Lower leg skin (tissue), 3 donors: Measurements from ENCODE around the gene SRRM4.

Experiments used
- CTCF ChIP-seq, 3 donors: fragments of 450-650 bp; IDR thresholded peaks; one replicate each; pipeline ENCODE4 v1.5.1; 2016; ENCODE audit warnings: antibody characterized with exemption in 3 of 3, mild to moderate bottlenecking in 3 of 3, moderate library complexity in 2 of 3
- POLR2A ChIP-seq, 2 donors: fragments of 450-650 bp; IDR thresholded peaks; one replicate each; pipeline ENCODE4 v1.6.1; 2016 to 2017; ENCODE audit warnings: antibody characterized with exemption in 2 of 2, mild to moderate bottlenecking in 1 of 2, moderate library complexity in 1 of 2

GRCh38 chr12:119204671-119205285 is 223.4 kb downstream of the SRRM4 start:
- no peak for TF ChIP-seq CTCF (IDR thresholded peaks at IDR 0.05)
- no peak for TF ChIP-seq POLR2A (IDR thresholded peaks at IDR 0.05)
